OCI-LY1 (cell line): ENCODE measurements around the gene ARHGAP20.

Experiments
- EZH2 ChIP-seq: fragments of 200-600 bp; sonication (generic), shearing (Covaris generic); IDR thresholded peaks from 2 replicates; pipeline ENCODE4 v1.8.0; 2017; ENCODE audit warnings: borderline replicate concordance, mixed run types, mild to moderate bottlenecking, antibody characterized with exemption, low read length, moderate library complexity, mixed read lengths
- TF ChIP-seq, protein P1 (sequence below): fragments of 200-600 bp; sonication (generic), shearing (Covaris generic); IDR thresholded peaks from 2 replicates; pipeline ENCODE4 v1.5.1; 2017; ENCODE audit warnings: mild to moderate bottlenecking, antibody characterized with exemption, low read length, moderate library complexity, mixed read lengths

DNA sequence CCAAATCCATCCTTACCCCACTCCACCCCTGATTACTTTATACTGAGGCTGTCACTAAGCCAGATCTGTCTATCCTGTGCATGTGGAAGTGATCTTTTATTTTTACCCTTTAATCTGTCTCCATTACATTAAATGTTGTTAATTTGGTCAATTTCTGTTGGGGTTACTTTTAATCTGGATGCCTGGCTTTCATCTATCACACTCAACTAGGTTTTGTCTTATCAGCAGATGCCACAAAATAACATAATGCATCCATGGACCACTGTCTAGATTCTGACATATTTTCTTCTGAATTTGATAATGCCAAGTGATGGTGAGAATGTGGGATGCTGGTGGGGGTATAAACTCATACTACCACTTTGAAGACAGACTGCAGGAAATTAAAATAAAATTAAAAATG, 174.1 kb downstream of the ARHGAP20 start:
- TF ChIP-seq, protein P1, sequence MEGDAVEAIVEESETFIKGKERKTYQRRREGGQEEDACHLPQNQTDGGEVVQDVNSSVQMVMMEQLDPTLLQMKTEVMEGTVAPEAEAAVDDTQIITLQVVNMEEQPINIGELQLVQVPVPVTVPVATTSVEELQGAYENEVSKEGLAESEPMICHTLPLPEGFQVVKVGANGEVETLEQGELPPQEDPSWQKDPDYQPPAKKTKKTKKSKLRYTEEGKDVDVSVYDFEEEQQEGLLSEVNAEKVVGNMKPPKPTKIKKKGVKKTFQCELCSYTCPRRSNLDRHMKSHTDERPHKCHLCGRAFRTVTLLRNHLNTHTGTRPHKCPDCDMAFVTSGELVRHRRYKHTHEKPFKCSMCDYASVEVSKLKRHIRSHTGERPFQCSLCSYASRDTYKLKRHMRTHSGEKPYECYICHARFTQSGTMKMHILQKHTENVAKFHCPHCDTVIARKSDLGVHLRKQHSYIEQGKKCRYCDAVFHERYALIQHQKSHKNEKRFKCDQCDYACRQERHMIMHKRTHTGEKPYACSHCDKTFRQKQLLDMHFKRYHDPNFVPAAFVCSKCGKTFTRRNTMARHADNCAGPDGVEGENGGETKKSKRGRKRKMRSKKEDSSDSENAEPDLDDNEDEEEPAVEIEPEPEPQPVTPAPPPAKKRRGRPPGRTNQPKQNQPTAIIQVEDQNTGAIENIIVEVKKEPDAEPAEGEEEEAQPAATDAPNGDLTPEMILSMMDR, result no peak
- no peak for TF ChIP-seq EZH2
